Endothelial cell of umbilical vein (primary cell): ENCODE data around the gene GFOD1. TPM values are rescaled to one million over a fixed set of nuclear protein-coding genes. Genes with fewer than 3 reads are reported as not detected.

ENCODE experiments used
- BruUV-seq: library from RNA; stranded (reverse); fragments of 400-500 nt; replicated peaks from 2 replicates; lab custom pipeline; 2021; lab: Mats Ljungman, UMichigan
- CTCF ChIA-PET: fragments of 300-600, 350-600 bp; sonication (Branson Sonifier 250); formaldehyde crosslinking; loops from one replicate; lab custom pipeline; 2021; ENCODE audit warnings: antibody characterized with exemption, inconsistent platforms; lab: Charles Lee
- POLR2A ChIA-PET: fragments of 300-600, 350-600 bp; sonication (Branson Sonifier 250); formaldehyde crosslinking; loops from one replicate; lab custom pipeline; 2021; ENCODE audit warnings: antibody characterized with exemption, inconsistent platforms; lab: Charles Lee
- DNase-seq: peaks from one replicate; pipeline ENCODE4 v3.0.0-alpha.2; 2011; ENCODE audit warnings: low read depth, low spot score
- FAIRE-seq: peaks from 2 replicates; lab custom pipeline; 2011; peaks lifted over from hg19 to GRCh38; lab: Jason Lieb, UNC
- H2AFZ ChIP-seq: 2 replicates; pipeline ENCODE4 v1.6.0; 2012; ENCODE audit warnings: low read depth, low read length, control low read depth, inconsistent platforms
- H3K27ac ChIP-seq: 2 replicates; pipeline ENCODE4 v1.5.1; 2011; ENCODE audit warnings: low read depth, mild to moderate bottlenecking, control low read depth, low read length, moderate library complexity; ENCODE audit not compliant: insufficient read depth
- H3K27me3 ChIP-seq, 2 experiments: 2 replicates each; pipeline versions ENCODE4 v1.6.0 to v1.6.1; 2011; ENCODE audit warnings: low read length in 2 of 2, mixed read lengths in 1 of 2; ENCODE audit not compliant: control insufficient read depth in 2 of 2, insufficient read depth in 2 of 2
- H3K36me3 ChIP-seq, 2 experiments: 2 replicates in 1 of 2; 3 replicates in 1 of 2; pipeline ENCODE4 v1.5.1; 2011; ENCODE audit warnings: low read length in 2 of 2, mild to moderate bottlenecking in 1 of 2, moderate library complexity in 1 of 2; ENCODE audit not compliant: control insufficient read depth in 2 of 2, insufficient read depth in 2 of 2; ENCODE audit errors: extremely low read depth in 1 of 2
- H3K4me1 ChIP-seq: 3 replicates; pipeline ENCODE4 v1.5.1; 2011; ENCODE audit warnings: mild to moderate bottlenecking, low read length; ENCODE audit not compliant: control insufficient read depth, insufficient read depth; ENCODE audit errors: extremely low read depth
- H3K4me2 ChIP-seq: 2 replicates; pipeline ENCODE4 v1.6.1; 2011; ENCODE audit warnings: low read length, control low read depth, mixed read lengths; ENCODE audit not compliant: insufficient read depth
- H3K4me3 ChIP-seq, 3 experiments: fragments of 200-600 bp in 1 of 3; sonication (generic), shearing (Covaris generic) in 1 of 3; replicated peaks in 1 of 3; 2 replicates each; pipeline ENCODE4 v1.5.1; 2011 to 2016; ENCODE audit warnings: control low read depth in 3 of 3, low read length in 3 of 3, mild to moderate bottlenecking in 2 of 3, inconsistent platforms in 1 of 3, low read depth in 1 of 3, moderate library complexity in 1 of 3; ENCODE audit not compliant: insufficient read depth in 1 of 3
- H3K79me2 ChIP-seq: 2 replicates; pipeline ENCODE4 v1.6.0; 2012; ENCODE audit warnings: low read length, inconsistent platforms; ENCODE audit not compliant: control insufficient read depth, insufficient read depth
- H3K9ac ChIP-seq: replicated peaks from 2 replicates; pipeline ENCODE3; 2011; ENCODE audit warnings: low read length, control low read depth; ENCODE audit not compliant: insufficient read depth; ENCODE audit errors: extremely low read depth
- H3K9me1 ChIP-seq: replicated peaks from 3 replicates; pipeline ENCODE4 v1.6.0; 2011; ENCODE audit warnings: mild to moderate bottlenecking, low read length; ENCODE audit not compliant: control insufficient read depth, insufficient read depth; ENCODE audit errors: extremely low read depth
- H3K9me3 ChIP-seq: replicated peaks from 2 replicates; pipeline ENCODE4 v1.5.1; 2012; ENCODE audit warnings: low read length, inconsistent platforms; ENCODE audit not compliant: control insufficient read depth, insufficient read depth
- H4K20me1 ChIP-seq: replicated peaks from 2 replicates; pipeline ENCODE3; 2011; ENCODE audit warnings: mild to moderate bottlenecking, low read length; ENCODE audit not compliant: control insufficient read depth, insufficient read depth; ENCODE audit errors: extremely low read depth
- CTCF ChIP-seq, 2 donors: IDR thresholded peaks; 1 replicate in 1 of 2; 2 replicates in 1 of 2; pipeline ENCODE4 v1.5.1; 2011; ENCODE audit warnings: low read length in 2 of 2, mild to moderate bottlenecking in 2 of 2, moderate library complexity in 2 of 2, control low read depth in 1 of 2, inconsistent platforms in 1 of 2, low read depth in 1 of 2; ENCODE audit not compliant: insufficient read depth in 1 of 2; ENCODE audit errors: extremely low read depth in 1 of 2
- EZH2 ChIP-seq: IDR thresholded peaks from 2 replicates; pipeline ENCODE4 v1.6.1; 2012; ENCODE audit warnings: borderline replicate concordance, low read depth, mild to moderate bottlenecking, moderate library complexity, low read length, inconsistent platforms; ENCODE audit not compliant: severe bottlenecking
- FOS ChIP-seq: IDR thresholded peaks from 2 replicates; pipeline ENCODE4 v1.6.1; 2011; ENCODE audit warnings: mild to moderate bottlenecking, low read length, moderate library complexity, borderline replicate concordance; ENCODE audit not compliant: insufficient read depth
- GATA2 ChIP-seq: IDR thresholded peaks from 2 replicates; pipeline ENCODE4 v1.7.0; 2011; ENCODE audit warnings: low read depth, mild to moderate bottlenecking, moderate library complexity, mixed read lengths, low read length; ENCODE audit not compliant: insufficient read length, insufficient read depth
- JUN ChIP-seq: IDR thresholded peaks from 2 replicates; pipeline ENCODE4 v1.6.1; 2011; ENCODE audit warnings: borderline replicate concordance, low read depth; ENCODE audit not compliant: insufficient read length, insufficient read depth
- MAX ChIP-seq: IDR thresholded peaks from 2 replicates; pipeline ENCODE4 v1.6.1; 2011; ENCODE audit not compliant: insufficient read depth, insufficient read length
- MYC ChIP-seq: IDR thresholded peaks from one replicate; pipeline ENCODE4 v1.6.1; 2011; ENCODE audit warnings: mild to moderate bottlenecking, low read depth, low read length
- POLR2A ChIP-seq: IDR thresholded peaks from 2 replicates; pipeline ENCODE4 v1.6.1; 2012; ENCODE audit warnings: low read depth, mild to moderate bottlenecking, control low read depth, low read length
- POLR2AphosphoS5 ChIP-seq: IDR thresholded peaks from 2 replicates; pipeline ENCODE4 v1.6.1; 2012; ENCODE audit warnings: low read depth, mild to moderate bottlenecking, control low read depth, low read length, moderate library complexity; ENCODE audit not compliant: insufficient read depth
- dilution Hi-C: fragments of 300-500 bp; cut with MboI; formaldehyde crosslinking; loops from one replicate; pipeline ENCODE4 v1.15.0; 2019; ENCODE audit warnings: low sequenced_read_pairs; ENCODE audit not compliant: extremely low pct_ligation_motif_present
- intact Hi-C: fragments of 100-400 bp; cut with micrococcal nuclease; formaldehyde crosslinking; loops from one replicate; pipeline ENCODE4 v1.10.0; 2022
- polyA plus RNA-seq, 4 experiments: library from polyadenylated mRNA; depleted of rRNA in 3 of 4; stranded (reverse) in 3 of 4; unstranded in 1 of 4; fragments of >200 nt; gene quantifications; 2 replicates each; pipeline versions ENCODE4 v1.2.1 to v1.2.3, GENCODE V29; 2011 to 2012; ENCODE audit warnings: missing spikeins in 1 of 4
- total RNA-seq: library from RNA; stranded (reverse); gene quantifications from 2 replicates; pipeline ENCODE4 v1.2.3, GENCODE V29; 2021

GFOD1 gene
- total and polyA plus RNA-seq, 2 donors (not counting 3 experiments of a cell fraction or from before 2014, with no cell fraction given): 12.1 to 24.1 TPM

GRCh38 chr6:13463328-13463717 lies 24.1 kb downstream of the GFOD1 start:
- Histone ChIP-seq H3K4me2 (no peak overlapping the region), H3K4me3 (no peak overlapping the region), H4K20me1 (no peaks in the 10 kb centered on the region), H3K27ac (no peak overlapping the region), H3K4me1 (no peaks in the 10 kb centered on the region), H3K27me3 (no peaks in the 10 kb centered on the region), H3K36me3 (peaks cover 0 to 15% of the 10 kb centered on the region in 2 experiments), H3K9me1 (no peaks in the 10 kb centered on the region), H2AFZ (no peak overlapping the region), H3K9ac (no peak overlapping the region), H3K79me2 (peaks cover 2% of the 10 kb centered on the region), H3K9me3 (no peaks in the 10 kb centered on the region)
- TF ChIP-seq POLR2AphosphoS5 (no peak), MYC (no peak), EZH2 (no peak), POLR2A (no peak), MAX (no peak), FOS (no peak), JUN (no peak), GATA2 (no peak), CTCF (IDR thresholded peaks at IDR 0.05; ENCODE audit: extremely low read depth in 1 of 2, insufficient read depth in 1 of 2, low read depth in 1 of 2, low read length in 2 of 2) (no peak)
- no peak for FAIRE-seq
- ChIA-PET CTCF (interaction anchor here (1.0 to 1.1 kb wide), 3 partner anchors 9 to 112 kb away, joined by 3 to 4 read pairs (median 3); no protein-coding TSS in a partner anchor), POLR2A (no interaction called here)
- dilution Hi-C loops: no loop called here
- intact Hi-C loops: no loop called here
- BruUV-seq: no TSS peak
- no peak for DNase-seq
